HG03520 (cell line): ENCODE results near the gene ATP7A.
"Not testable (repeated sequence)": the region's sequence is repeated elsewhere in the genome, so short reads cannot be mapped to it uniquely, and the experiment has no call there.

Experiments
- ATAC-seq: cut with Tn5 transposase; IDR thresholded peaks from one replicate; pipeline ENCODE4 v1.9.1; 2021; ENCODE audit warnings: mild to moderate bottlenecking, moderate library complexity; ENCODE audit not compliant: unreplicated experiment

Gene ATP7A

GRCh38 chrX:77945031-77945430 is 34.5 kb downstream of the ATP7A start:
- ATAC-seq = not testable (repeated sequence)

GRCh38 chrX:77945910-77946545 is 35.5 kb downstream of the ATP7A start:
- ATAC-seq = no peak

- no peak for ATAC-seq
Measured at GRCh38 chrX:77946571-77946970, 36.1 kb downstream of the ATP7A start.

- no peak for ATAC-seq
Measured at GRCh38 chrX:77949840-77950239, 39.3 kb downstream of the ATP7A start.

GRCh38 chrX:77952173-77952572 is 41.7 kb downstream of the ATP7A start:
- no peak for ATAC-seq

GRCh38 chrX:77953302-77953701 is 42.8 kb downstream of the ATP7A start:
- ATAC-seq = no peak

GRCh38 chrX:77953708-77954107 is 43.2 kb downstream of the ATP7A start:
- ATAC-seq = no peak

GRCh38 chrX:77960567-77960966 is 50.1 kb downstream of the ATP7A start:
- ATAC-seq = no peak

GRCh38 chrX:77961063-77961462 is 50.6 kb downstream of the ATP7A start:
- ATAC-seq = no peak

- no peak for ATAC-seq
Measured at GRCh38 chrX:77962068-77962902, 51.8 kb downstream of the ATP7A start.

GRCh38 chrX:77966361-77966760 is 55.9 kb downstream of the ATP7A start:
- no peak for ATAC-seq

- no peak for ATAC-seq
Measured at GRCh38 chrX:77967631-77968030, 57.1 kb downstream of the ATP7A start.

GRCh38 chrX:77969538-77969937 is 59.0 kb downstream of the ATP7A start, which contains the start of gene PGAM4:
TSS of gene PGAM4 (minus strand) at chrX:77969638. CDS start at chrX:77969638, 0 bp downstream.
- no peak for ATAC-seq

GRCh38 chrX:77975755-77976154 is 65.3 kb downstream of the ATP7A start:
- no peak for ATAC-seq

- ATAC-seq = no peak
Measured at GRCh38 chrX:77977095-77977494, 66.6 kb downstream of the ATP7A start.

GRCh38 chrX:77977518-77977917 is 67.0 kb downstream of the ATP7A start:
- ATAC-seq = no peak

- ATAC-seq = no peak
Measured at GRCh38 chrX:77979870-77980269, 69.4 kb downstream of the ATP7A start.

- no peak for ATAC-seq
Measured at GRCh38 chrX:78011846-78012245, 101.4 kb downstream of the ATP7A start.

GRCh38 chrX:78019586-78020483 is 109.3 kb downstream of the ATP7A start:
- ATAC-seq = no peak

GRCh38 chrX:78024349-78025059 is 114.0 kb downstream of the ATP7A start:
- ATAC-seq = no peak

GRCh38 chrX:78027798-78028197 is 117.3 kb downstream of the ATP7A start:
- ATAC-seq = no peak
